ENCODE data around the gene MATCAP1. TPM values are rescaled to one million over a fixed set of nuclear protein-coding genes. Genes with fewer than 3 reads are reported as not detected.

The MATCAP1 gene
- total RNA-seq: 106 TPM

GRCh38 chr16:67183627-67184452 is at the start of gene MATCAP1:
Gene MATCAP1 (minus strand): TSS chr16:67183963. CDS start chr16:67180610, 3,353 bp downstream.

DNA sequence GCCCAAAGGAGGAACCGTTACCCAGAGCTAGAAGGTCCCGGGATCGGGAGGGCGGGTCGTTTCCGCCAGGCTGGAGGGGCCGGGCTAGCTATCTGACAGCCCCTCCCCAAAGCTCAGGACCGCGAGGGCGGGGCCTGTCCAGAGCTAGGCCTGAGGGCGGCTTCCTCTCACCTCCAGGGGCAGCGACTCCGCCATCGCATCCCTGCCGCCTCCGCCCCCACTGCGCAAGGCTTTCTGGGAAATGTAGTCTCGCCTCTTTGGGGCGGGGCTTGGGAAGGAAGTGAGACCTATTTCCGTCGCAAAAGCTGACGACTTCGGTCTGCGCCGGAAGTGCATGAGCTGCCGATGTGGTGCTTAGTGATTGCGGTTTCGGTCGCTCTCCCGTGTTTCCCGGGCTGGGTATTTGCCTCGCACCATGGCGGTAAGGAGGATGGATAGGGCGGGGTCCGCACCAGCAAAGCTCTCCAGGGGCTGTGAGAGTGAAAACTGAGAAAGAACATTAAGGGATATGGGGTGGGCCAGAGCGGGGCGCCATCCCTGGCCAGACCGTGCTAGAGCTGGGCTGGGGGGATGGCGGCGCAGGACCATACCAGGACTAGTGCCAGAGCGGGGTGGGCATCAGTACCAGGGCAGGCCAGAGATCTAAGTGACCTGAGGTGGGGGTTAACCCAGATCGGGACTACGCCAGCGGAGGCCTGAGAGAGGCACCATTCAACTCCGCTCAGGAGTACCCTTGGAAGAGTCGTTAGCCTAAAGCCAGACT is 43.2 kb upstream of the MATCAP1 start, which contains the start of gene TMEM208:
TMEM208 (plus strand) TSS at position 327 of the 763 bp plus-strand sequence; CDS start at position 416, 89 bp downstream.

DNA sequence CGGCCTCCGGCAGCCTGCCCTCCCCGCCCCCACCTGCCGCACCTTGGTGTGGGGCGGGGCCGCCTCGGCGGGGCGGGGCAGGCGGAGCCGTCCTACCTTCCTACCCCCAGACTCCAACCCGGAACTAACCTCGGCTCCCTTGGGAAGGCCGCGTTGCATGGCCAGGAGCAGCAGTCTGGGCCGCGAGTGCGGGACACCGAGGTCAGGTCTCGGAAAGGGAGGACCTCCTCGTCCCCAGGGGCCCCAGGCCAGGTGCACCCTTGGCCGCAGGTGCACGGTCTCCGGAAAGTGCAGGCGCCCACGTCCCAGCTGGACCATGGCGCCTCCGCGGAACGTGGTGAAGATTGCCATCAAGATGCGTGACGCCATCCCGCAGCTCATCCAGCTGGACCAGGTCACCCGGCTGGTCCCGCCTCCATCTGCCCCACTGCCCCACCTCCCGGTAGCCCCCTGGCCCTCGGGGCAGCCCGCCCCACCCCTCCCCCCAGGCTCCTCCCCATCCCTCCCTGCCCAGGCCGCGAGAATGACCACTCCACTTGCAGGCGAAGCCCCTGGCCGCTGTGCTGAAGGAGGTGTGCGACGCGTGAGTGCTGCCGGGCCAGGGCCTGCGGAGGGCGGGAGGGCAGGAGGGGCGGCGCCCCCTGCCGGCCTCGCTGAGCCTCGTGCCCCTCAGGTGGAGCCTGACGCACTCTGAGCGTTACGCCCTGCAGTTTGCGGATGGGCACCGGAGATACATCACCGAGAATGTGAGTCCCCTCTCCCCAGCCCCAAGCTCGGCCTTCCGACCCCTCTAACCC is 15.4 kb upstream of the MATCAP1 start, which contains the start of gene ELMO3:
ELMO3 (plus strand) TSS at position 121 of the 797 bp plus-strand sequence; CDS start at position 317, 196 bp downstream.

DNA sequence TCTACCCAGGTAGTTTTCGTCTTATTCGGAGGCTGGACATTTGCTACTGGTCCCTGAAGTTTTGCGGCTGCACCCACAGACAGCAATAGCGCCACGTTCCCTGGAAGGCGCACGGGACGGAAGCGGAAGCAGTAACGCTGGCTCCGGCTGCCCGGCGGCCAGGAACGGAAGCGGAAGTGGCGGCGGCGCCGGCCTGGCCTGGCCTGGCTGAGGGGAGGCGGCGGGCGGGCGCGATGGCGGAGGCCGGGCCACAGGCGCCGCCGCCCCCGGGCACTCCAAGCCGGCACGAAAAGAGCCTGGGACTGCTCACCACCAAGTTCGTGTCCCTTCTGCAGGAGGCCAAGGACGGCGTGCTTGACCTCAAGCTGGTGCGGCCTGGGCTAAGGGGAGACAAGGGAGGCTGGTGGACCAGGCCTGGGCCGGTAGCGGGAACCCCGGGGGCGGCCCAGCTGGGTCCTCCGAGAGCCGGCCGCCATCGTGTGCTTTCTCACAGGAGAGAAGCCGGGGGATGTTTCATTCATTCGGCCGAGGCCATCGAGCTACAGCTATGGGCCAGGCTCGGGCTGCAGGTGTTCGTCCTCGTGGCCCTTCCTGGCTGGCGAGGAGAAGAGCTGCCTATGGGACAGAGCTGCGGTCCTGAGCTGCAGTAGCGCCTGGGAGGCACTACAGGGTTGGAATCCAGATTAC is 8.4 kb upstream of the MATCAP1 start, which contains the start of gene E2F4:
E2F4 (plus strand) TSS at position 161 of the 687 bp plus-strand sequence; CDS start at position 234, 73 bp downstream.

GRCh38 chr16:67190041-67190440 is 6.3 kb upstream of the MATCAP1 start, which contains the start of gene EXOC3L1:
Gene EXOC3L1 (minus strand): TSS chr16:67190136. CDS start chr16:67189676, 460 bp downstream.

DNA sequence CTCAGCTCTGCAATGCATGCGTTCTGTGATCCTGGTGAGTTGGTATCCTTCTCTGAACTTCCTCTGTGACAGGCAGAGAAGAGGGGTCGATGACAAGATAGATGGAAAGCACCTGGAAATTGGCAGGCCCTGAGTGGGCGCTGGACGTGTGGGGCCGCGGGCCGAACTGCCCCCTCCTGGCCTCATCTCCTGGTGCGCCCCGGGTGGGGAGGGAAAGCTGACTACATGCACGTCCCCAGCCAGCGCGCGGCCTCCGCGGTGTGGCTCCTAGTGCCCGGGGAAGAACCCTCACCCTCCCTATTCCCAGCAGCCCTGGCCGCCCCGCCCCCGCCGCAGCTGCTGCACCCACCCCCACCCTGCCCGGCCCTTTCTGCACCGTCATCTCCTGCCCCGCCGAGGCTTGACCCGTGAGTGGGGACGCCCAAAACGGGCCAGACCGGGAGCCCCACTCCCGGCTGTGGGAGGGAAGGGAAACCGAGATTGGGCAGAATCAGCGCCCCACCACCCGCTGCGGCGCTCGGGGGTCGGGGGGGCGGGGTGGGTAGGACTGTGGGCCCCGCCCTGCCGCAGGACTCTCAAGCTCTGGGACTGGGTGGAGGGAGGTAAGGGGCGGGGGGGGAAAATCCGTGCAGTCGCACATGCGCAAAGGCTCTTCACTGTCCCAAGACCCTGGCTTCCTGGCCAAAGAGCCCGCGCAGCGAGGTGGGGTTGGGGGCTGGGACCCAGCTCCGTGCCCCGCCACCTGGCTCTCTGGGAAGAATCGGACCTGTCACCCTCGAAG is 13.4 kb downstream of the MATCAP1 start, which contains the start of gene NOL3:
NOL3 (plus strand) TSS at position 371 of the 781 bp plus-strand sequence.

GRCh38 chr16:67164599-67165061 is 19.1 kb downstream of the MATCAP1 start, which contains the start of gene HSF4:
Gene HSF4 (plus strand): TSS chr16:67164745. CDS start chr16:67164812, 67 bp downstream.

GRCh38 chr16:67150833-67151396 is 32.8 kb downstream of the MATCAP1 start, which contains the start of gene B3GNT9:
Gene B3GNT9 (minus strand): TSS chr16:67150998. CDS start chr16:67150485, 513 bp downstream.

Small RNAs within 50 kb of the gene (small RNA-seq; reads per million reads assigned to genes)
- 4.5 reads per million, percentile 86 among the genes with 10 or more reads in this experiment for gene MIR328 (ENCODE audit: low replicate concordance)

Other genes with a start within 250 kb of the MATCAP1 start
- gene CIAO2B, start 249.6 kb downstream of the MATCAP1 start, total RNA-seq: 71.1 TPM
- 40.1 TPM for gene CES2, start 248.4 kb downstream of the MATCAP1 start, total RNA-seq
- 2.5 TPM for gene CES3, start 222.7 kb downstream of the MATCAP1 start, total RNA-seq
- 33.8 TPM for gene CES4A, start 195.4 kb downstream of the MATCAP1 start, total RNA-seq
- 42.3 TPM for gene CBFB, start 154.8 kb downstream of the MATCAP1 start, total RNA-seq
- gene PHAF1, start 74.0 kb downstream of the MATCAP1 start, total RNA-seq: 36.3 TPM
- 0.63 TPM for gene B3GNT9, start 33.0 kb downstream of the MATCAP1 start, total RNA-seq
- 0.31 TPM for gene TRADD, start 24.1 kb downstream of the MATCAP1 start, total RNA-seq
- gene FBXL8, start 24.0 kb downstream of the MATCAP1 start, total RNA-seq: 1.6 TPM
- gene HSF4, start 19.2 kb downstream of the MATCAP1 start, total RNA-seq: 11.3 TPM
- gene NOL3, start 13.4 kb downstream of the MATCAP1 start, total RNA-seq: 3.4 TPM
- gene EXOC3L1, start 6.2 kb upstream of the MATCAP1 start, total RNA-seq: 0.63 TPM
- gene E2F4, start 8.2 kb upstream of the MATCAP1 start, total RNA-seq: 41.0 TPM
- gene ELMO3, start 15.2 kb upstream of the MATCAP1 start, total RNA-seq: 0.94 TPM
- gene TMEM208, start 43.2 kb upstream of the MATCAP1 start, total RNA-seq: 27.2 TPM
- gene FHOD1, start 63.5 kb upstream of the MATCAP1 start, total RNA-seq: 1.9 TPM
- 0.94 TPM for gene SLC9A5, start 65.0 kb upstream of the MATCAP1 start, total RNA-seq
- gene PLEKHG4, start 95.6 kb upstream of the MATCAP1 start, total RNA-seq: 3.4 TPM
- 0.31 TPM for gene KCTD19, start 142.8 kb upstream of the MATCAP1 start, total RNA-seq
- 3.1 TPM for gene LRRC36, start 142.9 kb upstream of the MATCAP1 start, total RNA-seq
- gene TPPP3, start 209.5 kb upstream of the MATCAP1 start, total RNA-seq: 3.8 TPM
- gene ZDHHC1, start 232.5 kb upstream of the MATCAP1 start, total RNA-seq: 5.0 TPM
- gene HSD11B2, start 247.2 kb upstream of the MATCAP1 start, total RNA-seq: not detected